Keratinocyte (primary cell): ENCODE results near the gene PPFIBP2. TPM values are rescaled to one million over a fixed set of nuclear protein-coding genes. Genes with fewer than 3 reads are reported as not detected.

ENCODE experiments used
- DNase-seq: peaks from one replicate; pipeline ENCODE4 v3.0.0-alpha.2; 2011; ENCODE audit warnings: low read depth, missing footprints, low spot score
- FAIRE-seq: peaks from 2 replicates; lab custom pipeline; 2011; peaks lifted over from hg19 to GRCh38; lab: Jason Lieb, UNC
- H2AFZ ChIP-seq: 2 replicates; pipeline ENCODE4 v1.6.0; 2012; ENCODE audit warnings: low read length, control low read depth, inconsistent platforms; ENCODE audit not compliant: control insufficient read depth
- H3K27ac ChIP-seq: 2 replicates; pipeline ENCODE4 v1.5.1; 2011; ENCODE audit warnings: low read length; ENCODE audit not compliant: control insufficient read depth, insufficient read depth
- H3K27me3 ChIP-seq: 3 replicates; pipeline ENCODE4 v1.6.0; 2011; ENCODE audit warnings: low read length; ENCODE audit not compliant: control insufficient read depth, insufficient read depth; ENCODE audit errors: extremely low read depth
- H3K36me3 ChIP-seq, 2 experiments: 2 replicates in 1 of 2; 3 replicates in 1 of 2; pipeline ENCODE4 v1.5.1; 2011; ENCODE audit warnings: low read length in 2 of 2, mild to moderate bottlenecking in 1 of 2; ENCODE audit not compliant: control insufficient read depth in 2 of 2, insufficient read depth in 2 of 2; ENCODE audit errors: extremely low read depth in 1 of 2
- H3K4me1 ChIP-seq: 3 replicates; pipeline ENCODE4 v1.5.1; 2011; ENCODE audit warnings: low read length; ENCODE audit not compliant: control insufficient read depth, insufficient read depth; ENCODE audit errors: extremely low read depth
- H3K4me2 ChIP-seq: 3 replicates; pipeline ENCODE4 v1.6.0; 2011; ENCODE audit warnings: low read depth, low read length; ENCODE audit not compliant: control insufficient read depth, insufficient read depth; ENCODE audit errors: extremely low read depth
- H3K4me3 ChIP-seq, 3 experiments: fragments of 200-600 bp in 1 of 3; sonication (generic) in 1 of 3; 2 replicates in 2 of 3; 3 replicates in 1 of 3; pipeline ENCODE4 v1.5.1; 2011 to 2016; ENCODE audit warnings: low read length in 3 of 3, mild to moderate bottlenecking in 3 of 3, control low read depth in 2 of 3, inconsistent platforms in 1 of 3, low read depth in 1 of 3, mixed read lengths in 1 of 3, mixed run types in 1 of 3, moderate library complexity in 1 of 3; ENCODE audit not compliant: control insufficient read depth in 2 of 3, insufficient read depth in 2 of 3; ENCODE audit errors: extremely low read depth in 1 of 3
- H3K79me2 ChIP-seq: 2 replicates; pipeline ENCODE4 v1.6.0; 2012; ENCODE audit warnings: low read length; ENCODE audit not compliant: control insufficient read depth, insufficient read depth
- H3K9ac ChIP-seq: 3 replicates; pipeline ENCODE4 v1.6.0; 2011; ENCODE audit warnings: low read length; ENCODE audit not compliant: control insufficient read depth, insufficient read depth; ENCODE audit errors: extremely low read depth
- H3K9me1 ChIP-seq: 3 replicates; pipeline ENCODE4 v1.6.0; 2011; ENCODE audit warnings: low read length; ENCODE audit not compliant: control insufficient read depth, insufficient read depth; ENCODE audit errors: extremely low read depth
- H3K9me3 ChIP-seq: 2 replicates; pipeline ENCODE4 v1.5.1; 2012; ENCODE audit warnings: low read depth, low read length; ENCODE audit not compliant: control insufficient read depth
- H4K20me1 ChIP-seq: 3 replicates; pipeline ENCODE4 v1.6.0; 2011; ENCODE audit warnings: low read length; ENCODE audit not compliant: control insufficient read depth, insufficient read depth; ENCODE audit errors: extremely low read depth
- CTCF ChIP-seq, 3 experiments: IDR thresholded peaks in 1 of 3; conservative IDR thresholded peaks in 1 of 3; optimal IDR thresholded peaks in 1 of 3; 2 replicates in 2 of 3; 3 replicates in 1 of 3; pipeline versions ENCODE3 to v1.5.1; 2011; ENCODE audit warnings: low read length in 3 of 3, mild to moderate bottlenecking in 3 of 3, moderate library complexity in 2 of 3, control low read depth in 1 of 3, inconsistent platforms in 1 of 3; ENCODE audit not compliant: insufficient read depth in 2 of 3; ENCODE audit errors: extremely low read depth in 1 of 3
- EZH2 ChIP-seq: IDR thresholded peaks from one replicate; pipeline ENCODE4 v1.6.1; 2012; ENCODE audit warnings: inconsistent platforms, mild to moderate bottlenecking, low read length, moderate library complexity
- dilution Hi-C: fragments of 300-500 bp; cut with MboI; formaldehyde crosslinking; loops from one replicate; pipeline ENCODE4 v1.7.0; 2020; ENCODE audit warnings: low sequenced_read_pairs; ENCODE audit not compliant: extremely low pct_ligation_motif_present
- polyA plus RNA-seq, 5 experiments: library from polyadenylated mRNA; depleted of rRNA in 3 of 5; stranded (reverse) in 3 of 5; stranded (forward) in 1 of 5; unstranded in 1 of 5; fragments of >200 nt; gene quantifications; 1 replicate in 1 of 5; 2 replicates in 3 of 5; 3 replicates in 1 of 5; pipeline versions ENCODE4 v1.2.1 to v1.2.3, GENCODE V29; 2011 to 2012; ENCODE audit warnings: missing spikeins in 2 of 5, low read depth in 1 of 5, low replicate concordance in 1 of 5

The PPFIBP2 gene
- polyA plus RNA-seq, 1 donor (not counting 4 experiments of a cell fraction or from before 2014, with no cell fraction given), result 11.0 TPM

- FAIRE-seq (no peak), DNase-seq (no peak)
- no peak overlapping the region for H2AFZ ChIP-seq
- H3K27ac ChIP-seq, result no peak overlapping the region
- no peaks in the 10 kb centered on the region for H3K27me3 ChIP-seq
- H3K9ac ChIP-seq, result no peak overlapping the region
- TF ChIP-seq EZH2, result no peak
- TF ChIP-seq CTCF (optimal IDR thresholded peaks at IDR 0.05 in 1 of 3, IDR thresholded peaks at IDR 0.05 in 1 of 3, conservative IDR thresholded peaks at IDR 0.05 in 1 of 3; ENCODE audit: extremely low read depth in 1 of 3, insufficient read depth in 2 of 3, low read length in 3 of 3), result no peak
- peaks cover 53% of the 10 kb centered on the region for H3K4me1 ChIP-seq
- dilution Hi-C loops, result no loop called here
- no peaks in the 10 kb centered on the region for H3K79me2 ChIP-seq
- H3K4me3 ChIP-seq, result no peak overlapping the region
- no peak overlapping the region for H3K4me2 ChIP-seq
- H3K36me3 ChIP-seq, result no peaks in the 10 kb centered on the region
- no peaks in the 10 kb centered on the region for H4K20me1 ChIP-seq
- no peaks in the 10 kb centered on the region for H3K9me1 ChIP-seq
- H3K9me3 ChIP-seq, result no peaks in the 10 kb centered on the region
Measured at GRCh38 chr11:7574491-7575130, 60.8 kb downstream of the PPFIBP2 start.

- Histone ChIP-seq H3K79me2 (no peaks in the 10 kb centered on the region), H3K36me3 (no peaks in the 10 kb centered on the region), H2AFZ (peak overlapping the region; percentile 49), H4K20me1 (no peaks in the 10 kb centered on the region), H3K4me3 (no peak overlapping the region), H3K27me3 (no peaks in the 10 kb centered on the region), H3K27ac (peak overlapping the region; percentile 33), H3K9me1 (no peaks in the 10 kb centered on the region), H3K9me3 (no peaks in the 10 kb centered on the region), H3K4me1 (peaks cover 53% of the 10 kb centered on the region), H3K4me2 (peak overlapping the region; percentile 29), H3K9ac (peak overlapping the region; percentile 1)
- TF ChIP-seq EZH2 (no peak), CTCF (optimal IDR thresholded peaks at IDR 0.05 in 1 of 3, IDR thresholded peaks at IDR 0.05 in 1 of 3, conservative IDR thresholded peaks at IDR 0.05 in 1 of 3; ENCODE audit: extremely low read depth in 1 of 3, insufficient read depth in 2 of 3, low read length in 3 of 3) (no peak)
- DNase-seq (no peak), FAIRE-seq (peak; percentile 74)
- dilution Hi-C loops, result no loop called here
Measured at GRCh38 chr11:7575841-7576725, 62.3 kb downstream of the PPFIBP2 start.
